HG02642 (cell line): Measurements from ENCODE around the gene GLOD5.

Experiments used
- ATAC-seq: cut with Tn5 transposase; IDR thresholded peaks from one replicate; pipeline ENCODE4 v1.9.1; 2021; ENCODE audit warnings: mild to moderate bottlenecking; ENCODE audit not compliant: unreplicated experiment, poor library complexity

GLOD5 gene

DNA sequence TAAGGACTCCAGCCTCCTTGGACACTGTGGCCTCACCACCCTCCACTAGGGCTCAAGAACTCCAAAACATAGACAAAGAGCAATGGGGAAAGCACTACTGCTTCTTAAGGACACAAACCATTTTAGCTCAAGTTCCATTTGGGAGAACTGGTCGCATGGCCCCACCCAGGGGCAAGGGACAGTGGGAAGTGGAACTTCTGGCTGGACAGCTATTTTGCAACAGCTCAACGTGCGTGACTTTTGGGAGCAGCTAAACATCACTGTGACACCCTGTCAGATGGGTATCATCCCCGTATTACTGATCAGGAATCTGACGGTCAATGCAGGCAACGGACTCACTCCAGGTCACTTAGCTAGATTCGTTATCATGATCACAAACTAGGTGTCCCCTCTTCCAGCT, 9.0 kb upstream of the GLOD5 start:
- no peak for ATAC-seq

DNA sequence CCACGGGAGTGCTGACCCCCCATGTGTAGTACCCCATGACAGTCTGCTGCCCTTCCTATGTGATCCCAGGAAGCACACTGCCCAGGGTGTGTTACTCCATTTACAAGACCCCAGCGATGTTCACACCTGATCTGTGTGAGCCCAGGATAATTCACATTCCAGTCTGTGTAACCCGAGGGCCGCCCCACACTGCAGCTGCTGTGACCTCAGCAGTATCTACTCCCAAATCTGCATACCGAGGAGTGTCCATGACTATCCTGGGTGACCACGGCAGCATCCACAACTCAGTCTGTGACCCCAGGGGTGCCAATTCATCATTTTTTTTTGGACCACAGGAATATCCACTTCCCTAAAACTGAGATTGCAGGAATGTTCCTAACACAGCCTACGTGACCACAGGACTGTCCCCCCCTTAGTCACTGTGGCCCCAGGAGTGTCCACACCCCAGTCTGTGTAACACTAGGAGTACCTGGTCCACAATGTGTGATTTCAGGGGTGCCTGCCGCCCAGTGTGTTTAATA, 7.8 kb upstream of the GLOD5 start:
- ATAC-seq, result no peak

DNA sequence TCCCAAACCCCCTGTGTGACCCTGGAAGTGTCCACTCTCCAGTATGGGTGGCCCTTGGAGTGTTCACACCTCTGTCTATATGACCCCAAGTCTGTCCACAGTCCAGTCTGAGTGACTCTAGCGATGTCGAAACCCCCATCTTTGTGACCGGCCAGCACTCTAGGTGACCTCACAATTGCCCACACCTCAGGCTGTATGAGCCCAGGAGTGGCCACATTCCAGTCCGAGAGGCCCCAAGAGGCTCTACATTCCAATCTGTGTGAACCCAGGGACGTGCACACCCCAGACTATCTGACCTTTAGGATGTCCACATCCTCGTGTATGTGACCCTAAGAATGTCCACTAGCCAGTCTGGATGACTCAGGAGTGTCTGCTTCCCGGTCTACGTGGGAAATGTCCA, 7.3 kb upstream of the GLOD5 start:
- ATAC-seq, result no peak

DNA sequence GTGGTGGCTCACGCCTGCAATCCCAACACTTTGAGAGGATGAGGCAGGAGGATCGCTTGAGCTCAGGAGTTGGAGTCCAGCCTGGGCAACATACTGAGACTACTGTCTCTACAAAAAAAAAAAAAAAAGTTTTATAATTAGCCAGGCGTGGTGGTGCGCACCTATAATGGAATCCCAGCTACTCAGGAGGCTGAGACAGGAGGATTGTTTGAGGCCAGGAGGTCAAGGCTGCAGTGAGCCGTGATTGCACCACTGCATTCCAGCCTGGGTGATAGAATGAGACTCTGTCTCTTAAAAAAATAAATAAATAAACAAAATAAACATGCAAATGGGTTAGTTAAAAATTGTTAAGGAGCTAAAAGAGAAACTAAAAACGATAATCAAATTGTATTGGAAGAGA, 7.7 kb downstream of the GLOD5 start:
- no peak for ATAC-seq

DNA sequence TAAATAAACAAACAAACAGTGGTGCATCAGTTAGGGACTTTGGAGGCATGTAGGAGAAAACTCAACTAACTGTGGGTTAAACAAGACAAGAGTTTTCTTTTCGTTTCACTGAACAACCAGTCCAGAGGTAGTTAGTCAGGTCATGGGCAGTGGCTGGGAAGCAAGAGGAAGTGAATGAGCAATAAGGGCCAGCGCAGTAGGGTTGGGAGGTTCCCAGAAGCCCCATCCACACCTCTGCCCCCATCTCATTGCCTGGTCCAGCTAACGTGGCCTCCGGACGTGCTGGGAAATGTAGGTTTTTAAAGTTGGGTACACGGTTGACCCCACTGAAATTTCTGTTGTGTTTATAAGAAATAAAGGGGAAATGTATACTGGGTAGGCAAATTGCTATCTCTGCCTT, 8.7 kb downstream of the GLOD5 start:
- no peak for ATAC-seq

DNA sequence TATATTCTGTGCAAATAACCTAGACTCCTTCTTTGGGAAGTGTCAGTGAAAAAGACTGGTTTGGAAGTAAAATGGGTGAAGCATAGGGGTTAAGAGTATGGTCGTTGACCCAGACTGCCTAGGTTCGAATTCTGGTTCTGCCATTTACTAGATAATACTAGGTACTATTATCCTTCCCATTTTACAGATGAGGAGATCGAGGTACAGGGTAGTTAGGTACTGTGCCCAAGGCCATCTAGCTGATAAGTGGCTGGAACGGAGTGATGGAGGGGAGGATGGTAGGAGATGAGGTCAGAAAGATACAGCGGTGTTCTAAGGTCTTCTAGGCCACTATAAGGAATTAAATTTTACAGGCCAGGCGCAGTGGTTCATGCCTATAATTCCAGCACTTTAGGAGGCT, 11.1 kb downstream of the GLOD5 start:
- no peak for ATAC-seq

DNA sequence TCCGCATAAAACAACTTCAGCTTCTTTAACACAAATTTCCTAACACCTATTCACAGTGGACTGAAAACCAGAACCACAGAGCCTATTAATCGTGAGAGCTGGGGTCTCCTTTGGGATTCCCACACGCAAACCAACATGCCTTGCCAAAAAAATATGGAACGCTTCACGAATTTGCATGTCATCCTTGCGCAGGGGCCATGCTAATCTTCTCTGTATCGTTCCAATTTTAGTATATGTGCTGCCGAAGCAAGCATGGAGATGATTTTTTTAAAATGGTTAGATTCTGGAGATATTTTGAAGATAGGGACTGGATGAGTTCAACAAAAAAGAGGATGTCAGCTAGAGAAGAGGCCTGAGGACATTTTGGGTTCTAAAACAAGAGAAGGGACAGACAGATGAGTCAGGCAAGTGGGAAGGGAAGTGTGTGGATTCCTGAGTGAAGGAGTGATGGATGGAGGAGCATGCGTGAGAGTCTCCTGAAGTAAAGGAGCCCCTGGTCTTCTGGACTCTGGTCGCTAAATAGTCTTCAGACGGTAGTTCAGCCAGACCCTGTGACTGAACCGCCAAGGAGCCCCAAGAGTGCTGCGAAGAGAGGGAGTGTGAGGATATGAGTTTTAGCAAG, 15.4 kb downstream of the GLOD5 start:
- no peak for ATAC-seq

DNA sequence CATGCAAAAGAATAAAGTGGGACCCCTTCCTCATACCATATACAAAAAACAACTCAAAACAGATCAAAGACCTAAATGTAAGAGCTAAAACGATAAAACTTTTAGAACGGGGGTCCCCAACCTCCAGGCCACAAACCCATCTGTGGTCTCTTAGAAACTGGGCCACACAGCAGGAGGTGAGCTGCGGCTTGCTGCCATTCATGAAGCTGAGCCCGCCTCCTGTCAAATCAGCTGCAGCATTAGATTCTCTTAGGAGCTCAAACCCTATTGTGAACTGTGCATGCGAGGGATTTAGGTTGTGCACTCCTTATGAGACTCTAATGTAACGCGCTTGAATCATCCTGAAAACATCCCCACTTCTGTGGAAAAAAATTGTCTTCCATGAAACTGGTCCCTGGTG, 17.9 kb downstream of the GLOD5 start:
- ATAC-seq, result no peak

DNA sequence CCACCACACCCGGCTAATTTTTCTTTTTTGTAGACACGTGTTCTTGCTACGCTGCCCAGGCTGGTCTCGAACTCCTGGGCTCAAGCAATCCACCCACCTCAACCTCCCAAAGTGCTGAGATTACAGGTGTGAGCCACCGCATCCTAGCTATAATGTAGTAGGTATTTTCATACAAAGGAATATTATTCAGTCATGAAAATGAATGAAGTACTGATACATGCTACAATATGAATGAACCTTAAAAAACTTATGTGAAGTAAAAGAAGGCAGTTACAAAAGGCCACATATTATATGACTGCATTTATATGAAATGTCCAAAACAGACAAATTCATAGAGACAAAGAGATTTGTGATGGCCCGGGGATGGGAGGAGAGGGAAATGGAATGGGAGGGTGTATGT, 20.2 kb downstream of the GLOD5 start:
- no peak for ATAC-seq

DNA sequence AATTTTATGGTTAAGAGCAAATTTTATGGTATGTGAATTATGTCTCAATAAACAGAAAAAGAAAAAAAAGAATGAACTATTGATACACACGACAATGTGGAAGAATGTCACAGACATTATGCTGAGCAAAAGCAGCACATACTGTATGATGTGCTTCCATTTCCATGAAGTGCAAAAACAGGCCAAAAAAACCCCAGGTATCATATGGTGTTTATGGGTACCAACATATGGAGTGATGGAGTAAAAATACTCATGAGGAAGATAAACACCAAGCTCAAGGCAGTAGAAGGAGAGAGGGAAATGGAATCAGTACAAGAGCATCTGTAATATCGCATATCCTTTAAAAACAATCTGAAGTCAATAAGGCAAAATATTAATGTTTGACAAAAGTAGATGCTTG, 20.7 kb downstream of the GLOD5 start:
- no peak for ATAC-seq

DNA sequence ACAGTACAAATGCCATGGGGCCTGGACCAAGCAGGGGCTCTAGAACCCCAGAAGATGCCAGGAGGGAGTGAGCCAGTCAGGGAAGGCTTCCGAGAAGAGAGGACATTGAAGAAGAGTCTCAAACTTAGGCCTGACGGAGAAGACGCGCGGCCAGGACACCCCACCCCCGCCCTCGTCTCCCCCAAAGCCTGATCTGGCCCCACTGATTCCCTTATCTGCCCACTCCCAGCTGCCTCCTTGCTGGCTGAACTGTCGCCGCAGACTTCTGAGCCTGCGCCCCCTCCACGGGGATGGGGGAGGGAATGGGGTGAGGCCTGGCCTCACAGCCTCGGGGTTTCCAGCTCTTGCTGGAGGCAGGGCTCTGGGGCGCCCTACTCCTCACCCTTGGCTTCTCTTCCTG, 21.2 kb downstream of the GLOD5 start:
- ATAC-seq, result no peak

DNA sequence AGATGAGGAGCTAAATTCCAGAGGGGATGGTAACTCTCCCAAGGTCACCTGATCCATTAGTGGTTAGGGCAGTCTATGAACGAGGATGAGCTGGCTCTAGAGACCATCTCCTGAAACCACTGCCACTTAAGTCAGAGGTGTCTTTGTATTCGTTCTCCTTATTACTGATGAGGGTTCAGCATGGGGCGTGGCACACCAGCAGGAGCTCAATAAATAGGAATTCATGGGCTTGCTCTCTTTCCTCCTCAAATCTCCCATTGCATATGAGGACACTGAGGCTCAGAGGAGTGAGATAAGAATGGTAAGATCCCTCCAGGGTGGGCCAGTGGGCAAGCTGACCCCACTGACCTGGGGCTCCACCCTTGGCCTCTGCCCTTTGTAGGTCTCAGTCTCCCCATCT, 23.2 kb downstream of the GLOD5 start:
- no peak for ATAC-seq

DNA sequence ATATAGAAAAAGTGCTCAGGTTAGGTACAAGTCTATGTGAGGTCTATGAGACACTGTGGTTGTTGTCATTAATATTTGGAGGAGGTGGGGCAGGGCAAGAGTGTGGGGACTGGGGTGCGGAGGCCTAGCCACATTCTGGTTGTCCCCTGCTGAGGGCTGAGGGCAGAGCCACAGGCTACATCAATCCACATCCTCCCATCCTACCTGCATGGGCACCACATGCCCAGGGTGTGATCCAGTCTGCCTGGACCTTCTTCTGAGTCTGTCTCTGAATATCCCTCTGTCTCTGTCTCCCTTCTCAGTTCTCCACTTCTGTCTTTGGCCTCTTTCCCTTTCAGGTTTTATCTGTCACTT, 23.6 kb downstream of the GLOD5 start:
- no peak for ATAC-seq

DNA sequence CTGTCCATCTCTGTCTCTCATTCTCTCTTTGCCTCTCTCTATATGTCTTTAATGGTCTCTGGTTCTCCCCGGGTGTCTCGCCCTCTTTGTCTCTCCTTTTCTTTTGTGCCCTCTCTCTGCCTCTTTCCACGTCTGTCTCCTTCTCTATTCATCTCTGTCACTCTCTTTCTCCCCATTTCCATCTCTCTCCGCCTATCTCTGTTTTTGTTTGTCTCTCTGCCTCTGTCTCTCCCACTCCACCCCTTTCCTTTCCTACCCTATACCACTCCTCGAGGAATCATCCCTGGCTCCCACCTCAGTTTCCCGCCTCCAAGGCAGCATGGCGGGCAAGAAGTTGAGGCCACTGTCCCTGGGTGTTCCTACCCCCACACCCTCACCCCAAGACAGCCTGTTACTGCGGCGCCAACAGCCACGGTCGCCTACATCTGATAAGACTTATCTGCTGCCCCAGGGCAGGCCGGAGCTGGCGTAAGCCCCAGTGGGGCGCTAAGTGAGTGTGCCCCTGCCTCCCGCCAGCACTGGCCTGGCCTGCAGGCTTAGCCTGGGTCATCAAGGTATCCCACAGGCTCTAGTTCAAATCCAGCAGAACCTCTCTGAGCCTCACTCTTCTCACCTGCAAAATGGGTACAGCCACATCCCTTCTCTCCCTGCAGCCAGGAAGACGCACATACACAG, 24.1 kb downstream of the GLOD5 start:
- ATAC-seq, result no peak

DNA sequence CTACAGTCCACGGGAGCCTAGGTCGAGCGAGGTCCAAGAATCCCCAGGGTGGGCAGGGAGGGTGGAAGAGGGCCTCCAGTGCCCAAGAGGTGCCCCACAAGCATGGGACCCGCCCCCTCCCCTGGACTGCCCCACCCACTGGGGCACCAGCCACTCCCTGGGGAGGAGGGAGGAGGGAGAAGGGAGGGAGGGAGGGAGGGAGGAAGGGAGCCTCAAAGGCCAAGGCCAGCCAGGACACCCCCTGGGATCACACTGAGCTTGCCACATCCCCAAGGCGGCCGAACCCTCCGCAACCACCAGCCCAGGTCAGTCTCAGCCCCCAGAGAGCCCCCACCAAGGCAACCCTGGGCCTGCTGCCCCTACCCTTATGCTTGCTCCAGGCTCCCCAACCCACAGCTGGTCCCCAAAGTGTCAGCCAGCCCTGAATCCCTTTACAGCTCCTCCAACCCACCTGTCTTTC, 24.8 kb downstream of the GLOD5 start, which contains the start of gene GATA1:
Gene GATA1 (plus strand): TSS at position 250 of the 460 bp plus-strand sequence. CDS start 4,520 bp downstream, outside the sequence.
- ATAC-seq, result no peak

DNA sequence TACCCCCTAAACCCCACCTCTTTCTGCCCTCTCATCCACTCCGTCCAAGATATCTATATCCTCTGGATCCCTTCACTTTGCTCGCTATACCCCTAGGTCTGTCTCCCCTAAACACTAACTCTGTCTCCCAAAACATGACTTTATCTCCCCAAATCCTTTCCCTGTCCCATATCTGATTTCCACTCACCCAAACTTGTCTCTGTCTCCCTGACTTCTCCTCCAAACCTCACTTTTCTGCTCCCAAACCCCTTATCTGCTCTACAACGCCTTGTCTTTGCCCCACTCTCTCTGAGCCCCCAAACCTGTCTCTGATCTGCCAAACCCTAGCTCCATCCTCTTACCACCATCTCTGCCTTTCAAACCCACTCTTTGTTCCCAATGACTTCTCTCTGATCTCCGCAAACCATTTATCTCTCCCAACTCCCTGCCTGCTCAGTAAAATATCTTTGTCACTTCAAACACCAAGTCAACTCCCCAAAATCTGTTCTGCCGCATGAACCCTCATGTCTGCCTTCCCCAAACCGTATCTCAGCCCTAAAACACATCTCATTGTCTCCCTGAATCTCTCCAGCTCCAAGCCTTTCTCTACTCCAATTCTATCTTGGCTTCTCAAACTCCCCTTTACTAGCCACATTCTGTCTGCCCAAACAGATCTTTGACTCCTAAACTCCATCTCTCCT, 25.4 kb downstream of the GLOD5 start:
- ATAC-seq, result no peak

DNA sequence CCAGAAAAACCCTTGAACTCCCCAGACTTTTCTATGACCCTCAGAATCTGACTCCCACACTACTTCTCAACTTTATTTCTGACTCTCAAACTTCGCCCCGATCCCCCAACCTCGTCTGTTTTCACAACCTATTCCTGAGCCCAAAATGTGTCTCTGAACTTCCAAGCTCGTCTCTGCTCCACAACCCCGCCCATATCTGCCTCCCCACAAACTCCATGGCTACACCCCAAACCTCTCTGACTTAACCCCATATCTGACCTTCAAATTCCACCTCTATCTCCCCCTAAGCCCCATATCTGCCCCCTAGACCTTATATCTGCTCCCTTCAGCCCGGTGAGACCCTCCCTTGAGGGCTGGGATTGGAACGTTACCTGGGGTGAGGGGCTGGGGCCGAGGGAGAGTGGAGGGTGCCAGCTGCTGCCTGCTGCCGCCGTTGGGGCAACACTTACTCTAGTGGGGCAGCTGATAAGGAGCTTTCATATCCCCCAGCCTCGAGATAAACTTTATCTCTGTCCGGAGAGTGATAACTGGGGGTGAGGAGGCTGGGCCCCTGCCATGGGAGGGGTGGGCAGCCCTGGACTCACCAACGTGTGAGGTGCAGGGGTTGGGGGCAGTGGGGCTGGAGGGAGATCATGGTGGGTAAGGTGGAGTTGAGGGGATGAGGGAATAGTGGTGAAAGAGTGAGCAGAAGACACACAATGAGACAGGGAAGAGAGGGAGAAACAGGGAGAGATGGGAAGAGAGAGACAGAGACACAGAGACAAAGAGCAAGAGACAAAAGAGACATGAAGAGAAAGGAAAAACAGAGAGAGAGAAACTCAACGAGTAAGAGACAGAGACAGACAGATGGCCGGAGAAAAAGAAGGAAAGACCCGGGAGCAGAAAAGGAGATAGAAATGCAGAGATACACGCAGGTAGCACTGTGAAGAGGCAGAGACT, 26.2 kb downstream of the GLOD5 start:
- ATAC-seq, result no peak

DNA sequence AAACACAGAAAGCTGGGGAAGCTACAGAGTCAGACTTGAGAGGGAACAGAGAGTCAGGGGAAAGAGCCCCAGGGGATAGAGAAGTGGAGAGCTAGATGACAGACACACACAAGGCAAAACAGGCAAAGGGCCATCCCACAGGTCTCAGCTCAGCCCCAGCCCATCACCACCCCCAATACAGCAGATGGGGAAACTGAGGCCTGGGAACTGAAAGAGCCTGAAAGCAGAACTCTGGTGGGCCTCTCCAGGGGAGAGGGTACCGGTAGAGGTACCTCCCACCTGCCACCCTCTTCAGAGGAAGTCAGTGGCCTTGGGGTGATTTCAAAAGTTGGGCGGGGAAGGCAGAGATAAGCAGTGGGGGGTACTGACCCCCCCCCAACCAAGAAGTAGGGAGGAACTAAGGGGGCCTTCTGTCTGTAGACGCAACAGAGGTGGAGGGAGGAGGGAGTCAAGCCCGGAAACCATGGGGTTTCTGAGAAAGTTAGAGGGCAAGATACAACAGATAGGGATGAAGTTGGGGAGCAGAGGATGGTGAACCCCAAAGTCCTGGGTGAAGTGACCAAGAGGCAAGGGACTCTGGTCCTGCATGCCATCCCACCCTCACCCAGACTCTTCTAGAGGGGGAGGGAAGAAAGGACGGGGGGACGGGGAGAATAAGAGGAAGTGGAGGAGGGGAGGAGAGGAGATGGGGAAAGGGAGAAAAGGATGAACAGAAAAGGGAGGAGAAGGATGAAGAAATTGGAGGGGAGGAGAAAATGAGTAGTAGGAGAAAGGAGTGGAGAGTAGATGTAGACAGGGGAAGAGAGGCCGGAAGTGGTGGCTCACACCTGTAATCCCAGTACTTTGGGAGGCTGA, 28.0 kb downstream of the GLOD5 start:
- ATAC-seq, result no peak

DNA sequence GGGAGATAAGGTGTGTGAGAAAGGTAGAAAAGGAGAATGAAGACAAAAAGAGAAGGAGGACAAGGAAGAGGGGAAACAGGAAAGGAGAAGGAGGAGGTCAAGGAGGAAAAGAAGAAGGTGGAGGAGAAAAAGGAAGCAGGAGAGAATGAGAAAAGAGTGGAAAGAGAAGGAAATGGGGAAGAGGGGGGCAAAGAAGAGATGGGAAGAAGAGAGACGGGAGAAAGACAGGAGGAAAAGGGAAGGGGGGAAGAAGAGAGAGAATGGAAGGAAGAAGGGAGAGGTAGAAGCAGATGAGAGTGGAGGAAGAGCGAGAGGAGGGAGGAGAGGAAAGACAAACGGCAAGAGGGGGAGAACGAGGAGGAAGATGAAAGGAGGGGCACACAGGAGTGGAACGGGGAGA, 28.9 kb downstream of the GLOD5 start:
- ATAC-seq, result no peak
